NCI-H146 (cell line): ENCODE data around the gene ATG10.
"Not testable (repeated sequence)": the region's sequence is repeated elsewhere in the genome, so short reads cannot be mapped to it uniquely, and the experiment has no call there.

Experiments
- DNase-seq: peaks from one replicate; lab custom pipeline; 2025; lab: John Stamatoyannopoulos, UW

The ATG10 gene

DNA sequence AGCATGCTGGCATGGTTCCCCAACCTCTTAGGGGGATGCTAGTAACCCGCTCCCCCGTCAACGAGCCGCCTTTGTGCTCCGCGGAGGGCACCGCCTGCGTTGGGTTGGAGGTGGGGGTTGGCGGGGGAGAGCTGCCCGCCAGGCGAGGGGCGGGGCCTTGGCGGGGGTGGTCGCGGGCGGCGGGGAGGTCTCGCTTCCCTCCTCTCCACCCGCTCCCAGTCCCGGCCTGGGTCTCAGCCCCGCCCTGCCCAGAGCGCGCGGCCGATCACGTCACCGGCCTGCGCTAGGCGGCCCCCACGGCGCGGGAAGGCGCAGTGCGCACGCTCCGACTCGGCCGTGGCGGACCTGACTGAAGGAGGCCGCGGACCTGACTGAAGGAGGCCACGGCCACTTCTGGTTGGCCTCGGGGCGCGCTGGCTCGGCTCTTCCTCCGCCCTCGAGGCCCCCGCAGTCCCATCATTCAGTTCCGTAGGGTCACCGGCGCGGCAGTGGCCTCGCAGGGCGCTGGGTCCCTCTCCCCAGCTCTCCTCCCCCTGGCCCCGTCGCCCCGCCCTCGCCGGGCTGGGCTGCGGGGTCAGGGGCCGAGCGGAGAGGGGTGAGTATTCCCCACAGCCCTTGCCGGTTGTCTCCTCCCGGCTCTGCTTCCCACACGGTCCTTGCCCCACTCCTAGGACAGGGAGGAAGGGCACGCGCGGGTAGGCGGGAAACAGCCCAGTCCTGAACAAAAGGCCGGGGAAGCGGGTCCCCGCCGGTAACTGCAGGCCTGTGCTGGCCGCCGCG is at the start of gene ATG10:
TSS of gene ATG10 (plus strand) at position 312 of the 780 bp plus-strand sequence. CDS start 15,548 bp downstream, outside the sequence.
- peak; percentile 95 for DNase-seq

DNA sequence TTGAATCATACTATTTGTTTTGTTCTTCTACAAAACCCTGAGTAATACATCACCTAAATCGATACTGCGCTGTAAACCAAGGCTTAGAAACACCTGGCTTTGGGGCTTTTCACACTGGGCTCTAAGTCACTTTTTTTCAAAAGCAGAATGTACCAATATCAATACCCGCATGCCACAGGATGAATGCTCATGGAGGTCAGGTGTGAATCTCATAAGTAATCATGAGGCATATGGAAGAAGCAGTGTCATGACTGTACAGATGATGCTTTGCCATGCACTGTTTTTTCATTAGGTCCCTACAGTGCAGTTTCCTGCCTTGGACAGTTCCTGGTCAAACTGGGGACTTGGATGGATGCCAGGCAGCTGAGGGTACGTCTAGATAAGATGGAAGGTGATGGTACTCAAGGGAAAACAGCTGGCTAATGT is 49.0 kb upstream of the ATG10 start:
- peak; percentile 86 for DNase-seq

DNA sequence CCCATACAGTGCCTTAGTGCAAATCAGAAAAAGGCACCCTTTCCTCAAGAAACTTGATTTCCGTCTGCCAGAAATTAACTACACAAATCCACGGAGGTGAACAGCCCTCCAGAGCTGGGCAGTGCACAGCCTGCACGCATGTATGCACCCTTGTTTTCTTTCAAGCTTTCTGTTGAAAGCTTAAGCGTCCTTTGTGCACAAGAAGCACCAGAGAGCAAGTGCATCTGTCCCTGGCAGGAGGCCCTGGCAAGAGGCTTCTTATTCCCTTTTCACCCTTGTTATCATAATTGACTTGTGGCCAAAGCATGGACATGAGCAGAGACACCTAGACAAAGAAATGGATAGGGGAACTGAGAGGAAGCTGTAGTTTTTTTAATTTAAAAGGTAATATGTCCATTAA is 47.4 kb upstream of the ATG10 start:
- peak; percentile 20 for DNase-seq

DNA sequence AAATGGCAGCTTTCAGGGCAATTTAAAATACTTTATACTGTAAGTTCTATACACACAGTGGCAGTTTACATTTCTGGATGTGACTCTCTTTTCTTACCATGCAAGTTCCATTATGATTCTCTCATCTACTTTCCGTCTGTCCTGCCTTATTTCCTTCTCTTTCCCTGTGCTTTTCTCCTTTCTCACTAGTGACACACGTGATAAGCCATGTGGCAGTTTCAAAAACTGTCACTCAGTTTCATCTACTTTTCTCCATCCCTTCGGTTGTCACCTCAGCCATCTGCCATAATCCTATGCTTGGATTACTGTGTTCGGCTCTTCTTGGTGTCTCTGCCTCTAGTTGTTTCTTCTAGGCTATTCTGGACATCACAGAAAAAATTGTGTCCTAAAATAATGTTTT is 46.8 kb upstream of the ATG10 start:
- no peak for DNase-seq

DNA sequence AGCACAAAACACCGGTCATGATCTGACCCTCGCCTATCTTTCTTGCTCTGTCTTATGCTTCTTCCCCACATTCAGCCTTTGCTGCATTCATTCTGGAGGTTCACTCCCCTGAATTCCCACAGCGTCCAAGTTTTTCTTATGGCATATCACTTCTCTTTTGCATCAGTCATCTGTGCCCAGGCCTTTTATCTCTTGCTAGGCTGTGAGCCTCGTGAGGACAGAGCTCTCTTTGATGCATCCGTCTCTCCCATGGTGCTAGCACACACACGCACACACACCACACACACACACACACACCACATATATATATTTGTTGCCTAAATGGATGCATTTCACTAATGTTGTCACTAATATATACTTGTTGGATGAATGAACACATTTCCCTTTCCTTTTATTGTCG is 45.8 kb upstream of the ATG10 start:
- DNase-seq: no peak

- no peak for DNase-seq
Measured at GRCh38 chr5:81936066-81936465, 35.8 kb upstream of the ATG10 start.

- DNase-seq: no peak
Measured at GRCh38 chr5:81936750-81937149, 35.1 kb upstream of the ATG10 start.

GRCh38 chr5:81942746-81943145 is 29.1 kb upstream of the ATG10 start:
- no peak for DNase-seq

GRCh38 chr5:81948349-81948748 is 23.5 kb upstream of the ATG10 start:
- DNase-seq: no peak

DNA sequence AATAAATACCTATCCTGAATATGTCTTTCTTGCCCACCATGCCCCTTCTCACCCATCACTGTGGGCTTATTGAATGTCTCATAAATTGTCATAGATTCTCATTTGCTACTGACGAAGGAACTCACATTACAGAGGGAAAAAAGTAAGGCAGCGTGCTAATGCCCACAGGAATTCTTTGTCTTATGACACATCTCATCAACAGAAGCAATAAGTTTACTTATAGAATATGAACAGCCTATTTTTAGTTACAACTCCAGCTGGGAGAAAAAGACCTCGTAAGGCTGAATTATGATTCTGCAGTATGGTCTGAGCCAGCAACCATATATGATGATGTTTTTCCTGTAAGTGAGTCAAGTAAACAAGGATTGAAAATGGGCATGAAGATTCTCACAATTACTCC is 22.4 kb upstream of the ATG10 start:
- no peak for DNase-seq

DNA sequence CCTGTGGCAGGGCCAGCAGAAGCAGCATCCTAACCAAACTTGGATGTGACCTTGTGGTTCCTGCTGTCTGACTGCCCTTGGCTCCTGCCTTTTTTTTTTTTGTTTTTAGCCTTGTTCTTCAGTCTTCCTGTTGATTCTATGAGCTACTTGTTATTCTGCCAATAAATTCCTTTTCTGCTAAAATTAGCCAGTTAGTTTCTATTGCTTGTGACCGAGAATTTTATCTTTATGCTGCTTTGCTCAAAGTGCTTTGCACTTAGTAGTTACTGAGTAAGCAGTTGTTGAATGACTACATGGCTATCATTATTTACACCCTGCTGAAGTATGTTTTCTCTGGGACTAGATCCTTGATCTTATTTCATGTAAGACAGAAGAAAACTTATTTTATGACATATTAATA is 20.8 kb upstream of the ATG10 start:
- DNase-seq: no peak

DNA sequence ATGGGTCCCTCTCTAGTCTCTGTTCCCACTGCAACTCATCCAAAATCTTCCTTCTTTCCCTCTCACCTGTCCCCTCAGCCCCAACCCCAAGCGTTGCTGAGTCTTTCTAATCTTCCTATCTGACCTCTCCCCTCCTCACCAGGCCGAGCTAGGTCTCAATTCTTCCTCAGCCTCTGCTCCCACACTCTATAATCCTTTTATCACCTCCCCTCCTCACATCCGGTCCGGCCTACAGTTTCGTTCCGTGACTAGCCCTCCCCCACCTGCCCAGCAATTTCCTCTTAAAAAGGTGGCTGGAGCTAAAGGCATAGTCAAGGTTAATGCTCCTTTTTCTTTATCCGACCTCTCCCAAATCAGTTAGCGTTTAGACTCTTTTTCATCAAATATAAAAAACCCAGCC is 17.0 kb upstream of the ATG10 start:
- not testable (repeated sequence) for DNase-seq

- DNase-seq: not testable (repeated sequence)
Measured at GRCh38 chr5:81958129-81958528, 13.7 kb upstream of the ATG10 start.

GRCh38 chr5:81961651-81962440 is 10.0 kb upstream of the ATG10 start:
- DNase-seq: no peak

- DNase-seq: no peak
Measured at GRCh38 chr5:81963544-81963943, 8.3 kb upstream of the ATG10 start.

- no peak for DNase-seq
Measured at GRCh38 chr5:81965524-81965923, 6.3 kb upstream of the ATG10 start.

GRCh38 chr5:81969226-81969625 is 2.6 kb upstream of the ATG10 start:
- no peak for DNase-seq

GRCh38 chr5:81969912-81970311 is 1.9 kb upstream of the ATG10 start:
- no peak for DNase-seq

- peak; percentile 21 for DNase-seq
Measured at GRCh38 chr5:81971111-81971711, 612 bp upstream of the ATG10 start.

DNA sequence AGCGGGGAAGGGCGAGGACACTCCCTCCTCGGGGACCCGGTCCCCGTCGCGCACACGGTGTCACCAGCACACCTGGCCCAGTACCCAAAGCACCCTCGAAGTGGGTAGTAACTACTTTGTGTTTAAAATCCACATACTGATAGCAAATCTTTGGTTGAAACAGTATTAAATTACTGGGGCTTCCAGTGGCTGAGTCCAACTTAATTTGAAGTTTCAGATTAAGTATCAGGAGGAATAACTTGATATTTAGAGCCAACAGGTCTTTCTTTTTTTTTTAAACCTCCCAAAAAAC is 615 bp downstream of the ATG10 start:
- DNase-seq: no peak

DNA sequence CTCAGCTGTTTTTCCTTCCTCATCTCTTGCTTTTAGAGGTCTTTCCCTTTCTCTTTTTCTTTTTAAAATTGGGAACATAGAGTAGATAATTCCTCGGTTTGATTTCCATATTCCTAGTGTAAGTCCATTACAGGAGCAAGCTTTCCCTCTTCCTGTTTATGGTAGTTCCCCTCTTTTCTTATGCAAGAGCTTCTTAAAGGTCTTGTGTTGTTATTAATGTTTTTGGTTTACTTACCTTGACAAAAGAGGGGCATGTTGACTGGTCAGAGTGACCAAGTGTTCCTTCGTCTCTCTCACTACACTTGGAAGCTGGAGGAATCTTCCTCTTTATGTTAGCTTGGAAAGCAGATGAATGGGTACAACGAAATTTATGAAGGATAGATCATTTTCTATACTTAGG is 8.3 kb downstream of the ATG10 start:
- DNase-seq: no peak

DNA sequence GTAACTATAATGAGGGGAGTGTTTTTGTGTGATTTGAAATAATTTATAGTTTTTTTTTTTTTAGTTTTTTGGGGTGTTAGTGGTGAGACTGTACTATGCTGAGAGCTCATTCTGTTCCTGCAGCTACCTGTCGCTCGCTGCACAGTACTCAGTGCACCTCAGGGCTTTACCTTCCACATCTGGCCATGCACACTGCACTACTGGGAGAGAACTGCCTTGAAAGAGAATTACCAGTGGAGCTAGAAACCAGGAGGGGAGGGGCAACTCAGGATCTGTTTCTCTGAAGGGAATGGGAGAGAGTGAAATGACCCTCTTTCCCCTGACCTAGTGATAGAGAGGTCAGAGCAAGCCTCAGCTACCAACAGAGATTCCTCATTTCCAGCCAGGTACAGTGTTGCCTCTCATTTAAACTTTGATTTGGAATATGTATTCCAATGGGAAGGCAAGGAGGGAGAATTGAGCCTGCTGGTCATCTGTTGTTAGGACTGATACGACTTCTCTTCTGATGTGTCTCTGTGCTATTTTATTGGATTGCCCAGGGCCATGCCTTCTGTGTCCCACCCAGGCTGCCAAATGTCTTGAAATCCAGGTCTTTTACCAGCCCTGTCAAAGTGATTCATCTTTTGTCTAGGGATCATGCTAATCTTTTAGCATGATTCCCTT is 8.9 kb downstream of the ATG10 start:
- no peak for DNase-seq
